8988T (cell line): Measurements from ENCODE around the gene CCNE1.

ENCODE experiments used
- DNase-seq: peaks from one replicate; pipeline ENCODE4 v3.0.0; 2011

The CCNE1 gene

DNA sequence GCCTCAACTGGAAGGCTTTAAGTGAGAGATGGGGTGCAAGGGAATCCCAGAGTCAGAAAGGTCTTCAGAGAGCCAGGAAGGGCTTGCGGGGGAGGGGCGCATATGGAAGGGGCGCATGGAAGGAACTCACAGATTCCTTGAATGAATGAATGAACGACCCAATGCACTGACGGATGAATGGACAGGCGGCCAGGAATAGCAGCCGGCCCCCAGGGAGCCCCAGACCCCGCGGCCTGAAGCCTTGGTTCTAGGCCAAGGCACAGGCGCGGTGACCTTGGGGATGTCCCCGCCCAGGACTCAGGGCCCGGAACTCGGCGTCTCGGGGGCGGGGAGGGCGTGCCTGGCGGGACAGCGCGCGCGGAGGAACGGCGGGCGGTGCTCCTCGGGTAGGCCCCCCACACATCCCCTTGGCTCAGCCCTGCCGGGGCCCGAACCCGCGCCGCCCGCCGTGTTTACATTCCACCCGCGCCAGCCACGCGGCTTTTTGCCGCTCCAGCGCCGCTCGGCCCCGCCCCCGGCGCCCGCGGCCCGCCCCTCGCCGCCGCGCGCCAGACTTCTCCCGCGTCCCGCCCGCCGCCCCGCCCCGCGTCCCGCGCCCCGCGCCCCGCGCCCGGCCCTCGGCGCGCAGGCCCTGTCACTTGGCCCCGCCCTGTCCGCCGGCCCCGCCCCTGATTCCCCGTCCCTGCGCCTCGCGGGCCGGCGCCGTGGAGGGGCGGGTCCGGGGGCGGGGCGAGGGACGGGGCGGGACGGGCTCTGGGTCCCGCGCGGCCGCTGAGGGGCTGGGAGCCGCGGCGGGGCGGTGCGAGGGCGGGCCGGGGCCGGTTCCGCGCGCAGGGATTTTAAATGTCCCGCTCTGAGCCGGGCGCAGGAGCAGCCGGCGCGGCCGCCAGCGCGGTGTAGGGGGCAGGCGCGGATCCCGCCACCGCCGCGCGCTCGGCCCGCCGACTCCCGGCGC, at the start of gene CCNE1:
Gene CCNE1, plus strand, starts transcription at position 867 of the 955 bp plus-strand sequence. CDS start 565 bp downstream, outside the sequence.
- DNase-seq = peak; percentile 97

DNA sequence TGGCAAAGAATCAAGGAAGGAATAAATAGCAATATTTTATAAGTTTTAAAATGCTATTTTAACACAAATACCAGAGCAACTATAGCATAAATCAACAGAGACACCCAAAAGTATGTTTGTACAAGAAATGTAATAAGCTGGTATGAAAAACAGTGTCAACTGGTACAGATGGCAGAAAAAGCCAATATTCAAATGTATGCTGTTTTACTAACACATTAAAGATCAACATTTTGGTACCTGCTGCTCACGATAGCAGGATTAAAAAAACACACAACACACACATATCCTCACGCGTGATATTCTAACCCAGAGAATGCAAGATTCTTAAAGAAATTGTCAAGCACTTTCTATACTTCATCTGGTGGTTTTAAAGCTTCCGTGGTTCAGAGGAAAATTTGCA, 48.6 kb upstream of the CCNE1 start:
- DNase-seq = no peak

DNA sequence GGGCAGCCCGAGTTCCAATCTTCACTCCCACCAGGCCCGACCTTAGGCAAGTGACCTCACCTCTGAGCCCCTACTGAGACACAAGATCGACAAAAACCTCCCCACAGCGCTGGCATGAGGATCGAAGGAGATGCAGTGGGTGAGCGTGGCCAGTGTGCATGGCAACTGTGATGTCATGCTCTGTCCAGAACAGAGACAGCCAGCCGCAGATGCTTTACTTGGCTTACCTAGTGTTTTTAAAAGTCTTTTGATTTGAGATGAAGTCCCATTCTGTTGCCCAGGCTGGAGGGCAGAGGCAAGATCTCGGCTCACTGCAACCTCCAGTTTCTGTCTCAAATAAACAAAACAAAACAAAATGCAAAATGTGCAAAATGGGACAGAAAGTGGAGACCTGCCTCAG, 47.4 kb upstream of the CCNE1 start:
- no peak for DNase-seq

DNA sequence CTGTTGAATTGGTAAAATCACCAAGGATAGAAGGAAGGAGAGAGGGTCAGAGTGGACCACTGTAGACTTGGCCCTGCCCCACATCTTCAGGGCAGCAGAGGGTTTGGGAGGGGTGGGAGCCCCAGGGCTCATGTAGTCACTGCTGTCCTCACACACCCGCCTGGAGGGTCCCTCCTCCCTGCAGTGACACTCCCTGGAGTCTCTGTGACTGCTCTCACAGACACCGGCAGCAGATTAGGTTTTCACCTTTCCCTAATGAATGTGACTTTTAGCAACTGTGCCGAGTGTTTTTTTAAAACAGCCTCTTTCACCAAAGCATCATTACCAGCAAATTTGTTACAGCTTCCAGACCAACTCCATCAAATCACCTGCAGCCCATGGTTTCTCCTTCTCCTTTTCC, 45.7 kb upstream of the CCNE1 start:
- DNase-seq = no peak

DNA sequence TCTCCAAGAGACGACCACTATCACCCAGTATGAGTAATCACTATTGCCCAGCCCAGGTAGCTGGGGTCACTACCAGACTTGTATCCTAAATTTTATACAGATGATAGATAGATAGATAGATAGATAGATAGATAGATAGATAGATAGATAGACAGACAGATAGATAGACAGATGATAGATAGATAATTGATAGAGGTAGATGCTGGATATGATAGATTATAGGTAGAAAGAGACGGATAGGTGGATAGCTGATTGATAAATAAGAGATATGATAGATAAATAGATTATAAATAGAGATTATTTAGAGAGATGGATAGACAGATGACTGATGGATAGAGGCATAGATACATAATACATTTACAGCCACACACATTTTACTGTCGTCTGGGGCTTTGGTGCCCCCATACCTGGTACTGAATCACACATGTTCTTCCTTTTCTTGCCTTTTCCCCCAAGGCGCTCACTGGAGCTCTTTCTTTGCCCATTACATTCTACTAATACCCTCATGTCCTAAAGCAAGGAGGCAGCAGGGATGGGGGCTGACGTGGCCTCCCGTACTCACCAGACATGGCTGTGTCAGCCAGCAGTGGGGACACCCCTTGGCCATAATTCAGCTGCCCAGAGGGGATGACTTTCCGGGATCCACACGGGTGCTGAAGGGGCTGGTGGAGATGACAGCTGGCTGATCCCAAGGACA, 44.6 kb upstream of the CCNE1 start:
- DNase-seq = no peak

DNA sequence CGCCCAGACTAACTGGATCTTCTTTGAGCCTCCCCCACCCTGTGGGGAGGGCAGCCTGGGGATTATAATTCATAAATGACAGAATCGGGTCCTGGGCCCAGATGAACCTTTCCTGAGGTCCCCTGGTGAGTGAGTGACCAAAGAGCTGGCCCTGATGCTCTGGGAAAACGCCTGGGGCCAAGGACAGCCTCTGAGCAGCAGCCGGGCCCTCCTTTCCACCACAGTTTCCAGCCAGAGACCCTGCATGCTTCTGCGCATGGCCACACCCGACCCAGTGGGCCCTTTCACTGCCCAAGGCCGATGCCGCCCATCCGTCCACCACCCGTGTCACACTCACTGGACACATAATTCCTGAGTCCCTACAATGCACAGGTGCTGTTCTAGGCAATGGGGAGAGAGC, 43.6 kb upstream of the CCNE1 start:
- no peak for DNase-seq

DNA sequence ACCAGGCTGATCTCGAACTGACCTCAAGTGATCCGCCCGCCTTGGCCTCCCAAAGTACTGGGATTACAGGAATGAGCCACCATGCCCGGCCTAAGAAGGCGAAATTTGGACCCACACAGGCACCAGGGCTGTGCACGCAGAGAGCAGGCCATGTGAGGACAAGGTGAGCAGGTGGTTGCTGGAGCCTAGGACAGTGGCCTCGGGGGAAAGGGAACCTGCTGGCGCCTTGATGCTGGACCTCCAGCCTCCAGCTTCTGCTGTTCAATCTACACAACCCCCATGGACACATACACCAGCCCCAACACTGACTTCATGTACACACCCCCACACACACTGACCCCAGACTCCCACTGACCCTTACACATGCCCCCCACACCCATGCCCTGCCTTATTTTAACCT, 41.8 kb upstream of the CCNE1 start:
- DNase-seq = no peak

DNA sequence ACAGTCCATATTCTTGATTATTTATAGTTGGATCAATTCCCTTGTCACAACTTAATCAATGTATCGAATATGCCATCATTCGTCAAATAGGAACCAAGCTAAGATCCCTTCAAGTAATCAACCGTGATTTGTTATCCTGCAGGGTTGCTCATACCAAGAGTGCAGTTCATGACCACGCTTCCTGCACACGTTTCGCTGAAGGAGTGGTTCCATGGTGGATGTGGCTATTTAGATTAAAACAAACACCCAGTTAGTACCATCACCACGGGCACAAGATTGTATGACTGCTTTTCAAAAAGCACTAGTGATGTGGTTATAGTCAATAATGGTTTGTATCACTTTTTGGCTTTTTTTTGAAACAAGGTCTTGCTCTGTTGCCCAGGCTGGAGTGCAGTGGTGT, 41.1 kb upstream of the CCNE1 start:
- no peak for DNase-seq

DNA sequence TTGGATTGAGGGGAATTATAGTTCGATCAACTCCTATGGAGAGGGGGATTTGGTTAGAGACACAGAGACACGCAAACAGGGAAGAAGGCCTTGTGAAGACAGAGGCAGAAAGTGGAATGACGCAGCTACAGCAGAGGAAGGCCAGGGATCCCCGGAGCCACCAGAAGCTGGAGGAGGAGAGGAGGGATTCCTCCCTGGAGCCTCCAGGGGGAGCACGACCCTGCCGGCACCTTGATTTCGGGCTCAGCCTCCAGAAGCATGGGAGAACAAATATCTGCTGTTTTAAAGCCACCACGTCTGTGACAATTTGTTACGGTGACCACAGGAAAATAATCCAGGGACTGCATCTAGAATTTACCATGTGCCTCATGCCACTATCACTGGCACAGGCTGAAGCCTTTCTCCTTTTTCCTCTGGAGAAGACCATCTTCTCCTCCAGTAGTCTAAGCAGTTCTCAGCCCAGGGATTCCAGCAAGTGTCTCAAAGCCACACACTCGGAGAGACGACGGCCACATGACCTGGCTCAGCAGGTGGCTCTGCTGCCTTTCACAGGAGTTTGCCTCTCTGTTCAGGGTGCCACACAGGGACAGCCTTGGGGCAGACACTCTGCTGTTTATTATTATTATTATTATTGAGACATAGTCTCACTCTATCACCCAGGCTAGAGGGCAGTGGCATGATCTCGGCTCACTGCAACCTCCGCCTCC, 39.9 kb upstream of the CCNE1 start:
- peak; percentile 96 for DNase-seq

DNA sequence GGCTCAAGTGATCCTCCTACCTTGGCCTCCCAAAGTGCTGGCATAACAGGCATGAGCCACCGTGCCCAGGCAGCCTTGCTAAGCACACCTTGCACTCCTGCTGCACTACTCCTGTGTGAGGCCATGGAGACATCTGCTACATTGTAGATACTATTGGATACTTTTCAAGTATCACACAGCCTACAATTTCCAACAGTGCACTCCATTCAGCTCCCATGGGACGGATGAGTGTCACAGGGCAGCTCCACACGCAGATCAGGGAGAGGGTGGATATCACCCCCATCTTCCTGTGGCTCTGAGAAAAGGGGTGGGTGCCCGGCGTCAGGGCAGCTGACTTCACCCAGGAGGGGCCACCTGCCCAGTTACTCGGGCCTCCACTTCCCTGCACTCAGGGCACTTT, 39.1 kb upstream of the CCNE1 start:
- no peak for DNase-seq

DNA sequence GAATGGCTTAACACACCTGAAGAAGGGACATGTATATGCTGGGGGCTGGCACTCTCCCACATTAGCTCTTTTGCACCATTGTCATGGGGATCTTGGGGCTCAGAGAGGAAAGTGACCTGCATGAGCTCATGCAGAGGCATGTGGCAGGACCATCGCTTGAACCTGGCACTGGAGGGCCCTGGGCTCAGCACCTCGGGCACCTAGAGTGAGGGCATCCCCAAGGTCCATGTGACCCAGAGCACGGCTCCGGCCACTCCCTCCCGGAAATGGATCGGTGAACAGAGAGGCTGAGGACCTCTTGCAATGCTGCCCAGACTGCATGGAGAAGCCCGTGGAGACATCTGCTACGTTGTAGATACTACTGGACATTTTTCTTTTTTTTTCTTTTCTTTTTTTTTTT, 38.6 kb upstream of the CCNE1 start:
- no peak for DNase-seq

DNA sequence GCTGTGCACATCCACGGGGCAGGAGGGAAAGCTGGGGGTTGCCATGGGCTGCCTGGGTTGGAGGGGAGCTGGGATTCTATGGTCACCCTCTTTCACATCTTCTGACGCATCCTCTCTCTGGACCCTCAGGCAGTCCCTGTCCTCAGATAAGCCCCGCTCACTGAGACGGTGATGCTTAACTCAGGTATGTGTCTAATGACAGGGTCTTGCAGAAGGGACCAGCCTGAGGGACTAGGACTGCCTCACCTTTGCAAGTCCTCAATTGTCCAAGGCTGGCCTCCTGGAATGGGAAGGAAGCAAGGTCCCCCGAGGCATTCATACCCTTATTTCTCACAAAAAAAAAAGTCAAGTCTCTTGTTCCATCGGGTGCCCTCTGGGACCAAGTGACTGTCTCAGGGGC, 37.7 kb upstream of the CCNE1 start:
- no peak for DNase-seq

DNA sequence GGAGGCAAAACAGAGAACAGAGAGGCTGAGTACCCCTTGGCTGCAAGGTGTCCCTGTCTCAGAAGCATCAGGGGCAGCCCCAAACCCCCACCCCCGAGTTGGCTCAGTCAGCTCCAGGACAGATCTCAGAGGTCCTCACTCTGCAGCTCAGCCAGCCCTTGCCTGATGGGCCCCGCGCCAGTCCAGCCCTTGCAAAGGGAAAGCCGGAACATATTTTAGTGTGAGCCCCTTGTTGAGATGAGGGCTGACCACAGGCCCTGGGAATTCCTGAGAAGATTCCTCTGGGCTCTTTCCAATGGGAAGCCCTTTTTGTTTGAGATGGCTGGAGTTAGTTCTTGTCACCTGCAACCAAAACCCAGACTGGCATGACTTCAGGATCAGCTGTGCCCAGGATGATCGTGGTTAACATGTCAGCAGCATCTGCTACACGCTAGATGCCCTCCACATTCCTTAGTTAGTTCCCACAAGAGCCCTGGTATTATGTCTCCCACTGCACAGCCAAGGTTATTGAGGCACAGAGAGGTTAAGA, 33.9 kb upstream of the CCNE1 start:
- no peak for DNase-seq

DNA sequence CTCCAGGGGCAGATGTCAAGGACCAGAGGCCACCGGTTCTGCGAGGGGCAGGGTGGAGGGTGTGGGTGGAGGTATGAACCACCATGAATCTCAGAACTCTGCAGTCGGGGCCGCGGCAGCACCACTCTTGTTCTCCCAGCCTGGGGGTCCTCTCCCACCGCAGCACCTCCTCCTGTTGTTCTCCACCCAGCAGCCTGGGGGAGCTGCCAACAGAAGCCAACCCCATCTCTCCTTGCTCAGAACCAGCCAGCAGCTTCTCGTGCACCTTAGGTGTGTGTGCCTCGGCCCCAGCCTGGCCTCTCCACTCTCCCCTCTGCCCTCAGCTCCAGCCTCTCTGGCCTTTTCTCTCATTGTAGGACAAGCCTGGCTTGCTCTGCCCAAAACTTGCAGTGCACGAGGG, 31.9 kb upstream of the CCNE1 start:
- no peak for DNase-seq

DNA sequence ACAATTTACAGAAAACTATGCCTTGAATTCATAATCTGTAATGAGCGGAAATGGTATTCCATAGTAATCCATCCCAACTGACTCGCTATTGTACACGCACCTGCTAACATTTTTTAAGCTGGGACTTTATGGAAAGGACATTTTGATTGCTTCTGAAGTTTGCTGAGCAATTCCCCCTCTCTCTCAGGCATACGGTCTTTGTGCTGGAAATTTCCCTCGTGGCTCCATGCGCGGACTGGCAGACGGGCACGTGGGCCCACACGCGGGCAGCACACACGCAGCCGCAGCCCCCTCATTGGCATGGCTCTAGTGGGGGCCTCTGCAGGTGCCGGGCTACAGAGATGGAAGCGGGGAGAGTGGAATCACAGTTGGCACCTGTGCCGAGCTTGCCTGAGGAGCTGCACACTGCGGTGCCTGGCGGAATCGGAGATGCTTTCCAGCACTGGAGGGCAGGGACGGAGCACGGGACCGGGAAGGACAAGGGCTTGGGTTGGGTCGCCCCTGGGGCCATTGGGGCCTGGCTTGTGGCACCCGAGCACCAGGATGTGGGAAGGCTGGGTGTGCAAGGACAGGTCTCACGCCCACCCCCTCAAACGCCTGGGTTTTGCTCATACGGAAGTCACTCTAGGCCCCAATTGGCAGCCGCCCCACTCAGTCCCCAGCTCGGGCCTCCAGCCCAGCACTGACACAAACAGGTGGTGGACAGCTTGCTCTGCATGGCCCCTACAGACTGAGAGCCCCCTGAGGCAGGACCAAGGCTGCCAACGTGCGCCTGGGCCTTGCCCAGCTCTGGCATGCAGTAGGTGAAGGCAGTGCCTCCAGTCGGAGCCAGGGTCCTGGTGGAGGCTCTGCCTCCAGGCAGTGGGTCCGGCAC, 30.2 kb upstream of the CCNE1 start:
- DNase-seq = no peak

DNA sequence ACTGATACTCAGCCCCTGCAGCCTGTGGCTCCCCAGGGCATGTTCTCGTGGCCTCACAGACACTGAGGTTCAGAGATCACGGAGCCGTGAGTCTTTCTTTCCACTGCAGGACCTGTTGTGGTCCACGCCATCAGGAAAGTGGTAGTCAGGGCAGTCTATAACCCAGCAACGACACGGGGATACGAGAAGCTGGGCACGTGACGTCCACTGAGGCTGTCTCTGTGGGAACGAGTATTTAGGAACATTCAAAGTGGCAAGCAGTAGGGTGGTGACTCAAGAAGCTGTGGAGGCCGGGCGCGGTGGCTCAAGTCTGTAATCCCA, 29.6 kb upstream of the CCNE1 start:
- DNase-seq = no peak

DNA sequence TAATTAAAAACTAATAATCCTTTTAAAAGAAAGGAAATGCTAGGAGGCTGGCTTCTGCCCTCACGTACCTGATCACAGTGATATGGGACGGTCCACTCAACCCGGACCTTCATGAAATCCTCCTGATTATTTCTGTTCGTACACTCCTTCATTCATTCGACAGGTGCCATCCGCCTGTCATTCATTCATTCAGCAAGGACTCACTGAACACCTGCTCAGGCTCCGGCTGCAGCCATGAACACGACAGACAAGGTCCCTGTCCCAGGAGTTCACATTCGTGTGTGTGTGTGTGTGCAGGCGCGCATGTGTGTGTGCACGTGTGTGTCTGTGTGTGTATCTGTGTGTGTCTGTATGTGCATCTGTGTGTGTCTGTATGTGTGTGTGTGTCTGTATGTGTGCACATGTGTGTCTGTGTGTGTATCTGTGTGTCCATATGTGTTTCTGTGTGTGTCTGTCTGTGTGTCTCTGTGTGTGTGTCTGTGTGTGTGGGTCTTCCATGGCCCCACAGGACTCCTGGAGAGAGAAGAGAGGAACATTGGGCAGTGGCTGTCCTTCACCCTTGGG, 28.1 kb upstream of the CCNE1 start:
- DNase-seq = no peak

DNA sequence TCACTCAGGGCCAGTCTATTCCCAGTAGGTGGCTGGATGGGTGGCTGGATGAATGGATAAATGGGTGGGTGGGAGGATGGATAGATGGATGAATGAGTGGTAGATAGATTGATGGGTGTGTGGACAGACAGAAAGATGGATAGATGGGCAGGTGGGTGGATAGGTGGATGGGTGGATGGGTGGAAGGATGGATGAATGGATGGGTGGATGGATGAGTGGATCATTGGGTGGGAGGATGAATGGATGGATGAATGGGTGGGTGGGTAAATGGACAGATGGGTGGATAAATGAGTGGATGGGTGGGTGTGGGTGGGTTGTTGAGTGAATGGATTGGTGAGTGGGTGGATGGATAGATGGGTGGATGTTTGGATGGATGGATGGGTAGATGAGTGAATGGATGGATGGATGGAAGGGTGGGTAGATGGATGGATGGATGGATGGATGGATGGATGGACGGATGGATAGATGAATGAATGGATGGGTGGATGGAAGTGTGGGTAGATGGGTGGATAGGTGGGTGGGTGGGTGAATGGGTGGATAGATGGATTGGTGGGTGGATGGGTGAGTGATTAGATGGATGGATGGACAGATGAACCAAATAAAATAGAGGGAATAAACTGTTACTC, 27.1 kb upstream of the CCNE1 start:
- DNase-seq = no peak

DNA sequence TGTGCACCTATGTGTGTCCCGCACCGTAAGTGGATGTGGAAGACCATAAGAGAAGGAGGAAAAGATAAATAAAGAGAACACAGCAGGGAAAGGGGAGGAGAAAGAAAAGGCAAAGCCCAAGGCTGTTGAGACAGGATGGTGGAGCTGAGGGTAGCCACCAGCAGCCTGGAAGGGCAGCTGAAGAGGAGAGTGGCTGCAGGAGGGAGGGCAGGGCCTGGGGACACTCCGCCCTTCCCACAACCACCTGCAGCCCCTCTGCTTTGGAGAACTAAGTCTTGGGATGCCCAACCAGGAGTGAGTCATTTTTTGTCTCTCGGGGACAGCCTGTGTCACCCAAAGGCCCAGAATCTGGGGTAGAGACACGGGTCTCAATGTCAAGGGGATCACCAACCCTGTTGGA, 26.4 kb upstream of the CCNE1 start:
- no peak for DNase-seq

DNA sequence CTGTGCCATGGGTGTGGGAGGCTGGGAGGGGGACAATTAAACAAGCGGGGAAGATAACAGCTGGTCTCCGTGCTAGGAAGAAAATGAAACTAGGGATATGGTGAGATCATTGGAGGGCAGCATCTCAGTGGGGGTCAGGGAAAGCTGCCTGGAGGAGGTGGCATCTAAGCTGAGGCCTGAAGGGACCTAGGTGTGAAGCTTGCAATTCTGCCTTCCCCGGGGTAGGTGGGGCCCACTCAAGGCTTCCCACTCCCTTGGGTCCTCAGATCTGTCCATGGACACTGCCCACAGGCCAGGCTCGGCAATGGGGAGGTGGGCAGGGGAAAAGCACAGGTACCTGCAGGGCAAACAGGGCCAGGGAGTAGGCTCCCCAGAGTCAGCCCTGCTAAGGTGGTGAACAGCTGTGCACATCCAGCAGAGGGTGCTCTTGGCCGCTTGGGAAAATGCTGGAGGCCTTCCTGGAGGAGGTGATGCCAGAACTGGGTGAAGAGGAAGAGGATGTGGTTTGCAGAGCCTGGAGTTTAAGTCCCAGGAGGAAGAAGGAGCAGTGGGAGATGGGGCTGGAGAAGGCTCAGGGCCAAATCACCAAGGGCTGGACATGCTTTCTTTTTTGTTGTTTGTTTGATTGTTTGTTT, 25.7 kb upstream of the CCNE1 start:
- DNase-seq = peak; percentile 61

DNA sequence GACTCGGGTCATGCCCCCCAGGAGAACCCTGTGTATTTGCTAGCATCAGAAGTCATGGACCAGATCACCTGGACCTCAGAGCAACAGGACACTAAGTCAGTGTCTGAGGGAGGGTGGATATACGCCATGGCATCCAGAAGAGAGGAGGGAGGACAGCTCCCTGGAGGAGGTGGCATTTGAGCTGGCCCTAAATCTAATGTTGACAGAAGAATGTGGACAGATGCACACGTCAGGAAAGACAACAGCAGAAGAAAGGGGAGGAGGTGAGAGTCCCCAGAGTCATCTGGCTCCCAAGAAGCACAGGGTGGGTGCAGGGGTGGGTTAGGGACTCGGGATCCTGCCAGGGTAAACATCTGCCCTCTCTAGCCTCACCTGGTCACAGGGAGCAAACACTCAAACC, 24.5 kb upstream of the CCNE1 start:
- no peak for DNase-seq
